ENCODE data around the gene SEMA4F.

Gene SEMA4F

DNA sequence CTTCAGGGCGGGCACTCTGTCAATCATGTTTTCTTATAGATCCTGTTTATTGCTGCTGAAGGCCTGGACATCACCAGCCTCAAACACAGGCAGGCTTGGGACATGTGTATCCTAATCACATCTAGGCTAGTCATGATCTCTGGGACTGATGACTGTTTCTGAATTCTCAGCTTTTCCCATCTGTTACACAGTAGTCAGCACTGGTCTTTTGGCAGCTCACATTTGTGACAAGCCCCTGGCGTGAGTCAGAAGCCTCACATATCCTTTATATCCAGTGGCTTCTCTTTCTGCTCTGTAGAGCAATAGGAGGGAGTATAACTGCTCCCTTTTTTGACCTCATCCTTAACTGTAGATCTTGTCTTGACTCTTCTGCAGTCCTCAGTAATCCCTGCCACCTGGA is 4.5 kb downstream of the SEMA4F start:
- no peak overlapping the region for H3K4me3 ChIP-seq (ENCODE audit: low read length)
- no peak for DNase-seq (ENCODE audit: low read depth, low spot score)

DNA sequence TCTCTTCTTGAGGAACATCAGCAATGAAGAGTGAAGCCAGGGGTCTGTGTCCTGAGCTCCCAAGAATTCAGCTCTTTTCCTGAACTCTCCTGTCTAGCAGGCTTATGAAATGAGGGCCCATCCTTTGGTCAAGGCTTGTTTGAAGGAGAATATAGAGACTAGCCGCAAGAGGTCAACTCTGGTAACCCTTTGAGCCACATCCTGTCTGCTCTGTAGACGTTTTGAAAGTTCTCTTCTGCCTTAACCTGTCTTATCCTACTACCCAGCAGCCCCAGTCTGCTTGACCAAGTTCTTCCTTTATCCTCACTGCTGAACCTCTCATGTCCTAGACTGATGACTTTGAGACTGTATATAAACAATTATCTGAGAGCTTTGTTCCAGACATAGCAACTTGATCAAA is 5.4 kb downstream of the SEMA4F start:
- no peak for DNase-seq (ENCODE audit: low read depth, low spot score)
- no peak overlapping the region for H3K4me3 ChIP-seq (ENCODE audit: low read length)

DNA sequence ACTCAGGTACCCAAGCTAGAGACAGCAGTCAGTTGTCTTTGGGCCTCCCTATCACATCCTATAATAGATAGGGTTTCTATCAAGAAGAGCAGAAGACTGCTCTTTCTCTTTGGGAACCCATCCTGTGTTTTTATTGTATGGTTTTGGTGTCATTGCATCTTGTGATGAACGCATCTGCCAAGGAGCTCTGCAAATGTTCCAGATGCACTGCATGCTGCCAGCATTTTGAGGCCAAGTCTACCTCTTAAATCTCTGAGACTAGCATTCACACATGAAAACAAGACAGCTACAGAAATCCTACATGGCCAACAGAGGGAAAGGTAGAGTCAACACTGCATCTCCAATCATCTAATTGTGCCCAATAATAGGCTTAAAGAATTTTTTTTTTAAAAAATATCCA is 14.0 kb downstream of the SEMA4F start:
- DNase-seq (ENCODE audit: low read depth, low spot score): no peak
- no peak overlapping the region for H3K4me3 ChIP-seq (ENCODE audit: low read length)

DNA sequence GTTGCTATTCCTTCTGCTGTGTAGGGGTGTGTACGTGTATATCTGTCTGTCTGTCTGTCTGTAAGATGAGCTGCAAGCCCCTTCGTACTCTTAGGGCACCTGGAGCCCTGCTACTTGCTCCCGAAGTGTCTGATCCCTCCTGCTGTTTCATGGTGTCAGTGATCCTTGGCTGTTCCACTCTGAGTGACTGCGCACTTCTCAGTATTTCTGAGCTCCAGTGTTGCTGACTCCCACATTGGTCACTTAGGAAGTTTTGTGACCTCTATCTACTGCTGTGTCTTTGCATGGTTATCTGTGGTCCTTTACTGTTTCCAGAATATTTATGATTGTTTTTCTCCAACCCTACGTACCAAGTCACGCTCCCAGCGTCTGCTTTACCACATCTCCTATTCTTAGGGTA is 16.2 kb downstream of the SEMA4F start:
- H3K4me3 ChIP-seq (ENCODE audit: low read length): no peak overlapping the region
- no peak for DNase-seq (ENCODE audit: low read depth, low spot score)

DNA sequence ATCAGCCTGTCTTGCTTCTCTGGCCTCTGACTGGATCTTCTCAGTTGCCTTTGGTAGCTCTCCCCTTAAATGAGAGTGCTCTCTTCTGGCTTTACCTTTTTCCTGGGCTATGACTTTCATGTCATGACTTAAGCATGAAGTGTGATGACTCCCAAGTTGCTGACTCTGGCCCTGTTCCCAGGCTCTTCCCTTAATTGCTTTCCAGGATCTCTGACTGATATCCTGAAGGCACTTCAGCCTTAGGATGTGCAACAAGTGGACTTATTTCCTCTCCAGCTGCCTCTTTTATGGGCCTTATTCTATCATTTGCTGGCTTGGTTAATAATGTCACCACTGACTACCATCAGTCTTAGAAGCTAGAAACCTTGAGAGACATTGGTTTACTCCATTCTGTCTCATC is 17.4 kb downstream of the SEMA4F start:
- H3K4me3 ChIP-seq (ENCODE audit: low read length): no peak overlapping the region
- DNase-seq (ENCODE audit: low read depth, low spot score): no peak

DNA sequence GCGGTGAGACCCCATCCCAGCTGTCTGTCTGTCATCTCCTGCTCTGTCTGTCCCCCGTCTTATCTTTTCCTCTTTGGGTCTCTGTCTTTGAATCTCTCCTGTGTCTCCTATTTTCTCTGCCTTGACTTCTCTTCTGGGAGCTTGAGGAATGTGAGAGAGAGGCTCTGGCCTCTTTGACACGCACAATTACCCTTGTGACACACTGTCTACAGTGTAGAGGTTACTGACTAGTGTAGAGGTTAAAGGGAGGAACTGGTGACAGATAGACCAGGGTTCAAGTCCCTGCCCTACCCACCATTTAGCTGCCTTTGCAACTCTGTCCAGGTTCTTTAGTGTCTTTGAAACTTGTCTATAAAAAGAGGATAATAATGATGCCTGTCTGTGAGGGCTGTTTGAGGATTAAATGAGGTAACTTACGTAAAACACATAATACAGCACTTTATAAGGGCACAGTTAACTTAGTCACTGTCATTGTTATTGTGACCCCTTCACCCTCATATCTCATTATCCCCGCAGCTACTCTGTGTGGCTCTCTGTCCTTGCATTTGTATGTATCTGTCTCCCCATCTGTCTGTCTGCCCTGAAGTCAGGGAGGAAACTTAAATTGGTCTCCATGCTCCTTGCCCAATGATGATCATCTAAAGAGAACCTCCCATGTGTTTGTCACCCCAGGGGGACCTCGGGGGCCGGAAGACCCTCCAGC is 19.9 kb downstream of the SEMA4F start:
- H3K4me3 ChIP-seq (ENCODE audit: low read length): no peak overlapping the region
- DNase-seq (ENCODE audit: low read depth, low spot score): no peak

DNA sequence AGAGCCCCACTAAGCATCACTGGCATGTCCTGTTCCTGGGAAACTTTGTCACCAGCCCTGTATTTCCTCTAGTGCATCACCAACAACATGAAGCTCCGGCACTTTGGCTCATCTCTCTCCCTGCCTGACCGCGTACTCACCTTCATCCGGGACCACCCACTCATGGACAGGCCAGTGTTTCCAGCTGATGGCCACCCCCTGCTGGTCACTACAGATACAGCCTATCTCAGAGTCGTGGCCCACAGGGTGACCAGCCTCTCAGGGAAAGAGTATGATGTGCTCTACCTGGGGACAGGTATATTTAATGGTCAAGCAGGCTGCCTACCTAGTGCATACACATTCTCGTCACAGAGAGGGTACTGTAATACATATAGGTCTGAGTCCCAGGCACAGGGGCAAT is 21.0 kb downstream of the SEMA4F start:
- no peak overlapping the region for H3K4me3 ChIP-seq (ENCODE audit: low read length)
- DNase-seq (ENCODE audit: low read depth, low spot score): no peak

DNA sequence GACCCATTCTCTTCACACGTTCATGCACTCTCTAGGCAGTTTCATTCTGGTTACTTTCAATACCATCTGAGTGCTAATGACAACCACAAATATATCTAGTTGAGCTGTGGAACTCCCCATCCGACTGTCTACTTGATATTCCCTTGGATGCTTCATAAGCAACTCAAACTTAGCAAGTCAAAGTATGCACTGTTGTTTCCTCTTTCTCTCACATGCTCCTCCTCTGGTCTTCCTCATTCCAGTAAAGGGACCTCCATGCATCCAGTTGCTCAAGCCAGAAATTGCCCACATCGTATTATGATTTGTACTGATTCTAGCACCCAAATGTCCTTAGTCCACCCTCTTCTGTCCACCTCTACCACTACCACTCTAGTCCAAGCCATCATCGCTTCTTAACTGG is 22.3 kb downstream of the SEMA4F start:
- no peak overlapping the region for H3K4me3 ChIP-seq (ENCODE audit: low read length)
- DNase-seq (ENCODE audit: low read depth, low spot score): no peak

DNA sequence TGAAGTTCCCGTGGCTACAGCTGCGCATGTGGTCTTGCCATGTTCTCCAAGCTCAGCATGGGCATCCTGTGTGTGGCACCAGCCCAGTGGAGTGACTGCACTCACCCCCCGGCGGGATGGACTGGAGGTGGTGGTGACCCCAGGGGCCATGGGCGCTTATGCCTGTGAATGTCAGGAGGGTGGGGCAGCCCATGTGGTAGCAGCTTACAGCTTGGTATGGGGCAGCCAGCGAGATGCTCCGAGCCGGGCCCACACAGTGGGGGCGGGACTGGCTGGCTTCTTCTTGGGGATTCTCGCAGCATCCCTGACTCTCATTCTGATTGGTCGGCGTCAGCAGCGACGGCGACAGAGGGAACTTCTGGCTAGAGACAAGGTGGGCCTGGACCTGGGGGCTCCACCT is 25.6 kb downstream of the SEMA4F start:
- H3K4me3 ChIP-seq (ENCODE audit: low read length): no peak overlapping the region

DNA sequence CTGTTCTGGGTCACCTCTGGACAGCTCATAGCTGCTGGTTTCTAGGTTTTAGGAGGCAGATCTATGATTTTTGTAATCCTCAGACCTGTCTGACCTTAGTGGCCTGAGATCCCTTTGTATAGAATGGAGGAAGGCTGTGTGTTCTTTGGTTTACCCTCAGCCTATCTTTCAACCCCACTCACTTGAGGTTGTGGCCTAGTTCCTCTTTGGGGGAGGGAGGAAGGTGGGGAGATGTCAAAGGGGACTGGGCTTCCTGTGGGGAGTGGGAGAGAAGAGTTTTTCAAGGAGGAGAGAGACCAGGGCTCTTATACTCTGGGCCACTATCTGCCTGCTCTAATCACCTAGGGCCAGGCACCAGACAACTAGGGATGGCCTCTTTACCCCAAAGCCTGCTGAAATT is 28.5 kb downstream of the SEMA4F start:
- no peak for DNase-seq (ENCODE audit: low read depth, low spot score)
- no peak overlapping the region for H3K4me3 ChIP-seq (ENCODE audit: low read length)

More for the DNA sequence above, 25.6 kb downstream of the SEMA4F start:
- no peak for DNase-seq (ENCODE audit: low read depth, low spot score)

DNA sequence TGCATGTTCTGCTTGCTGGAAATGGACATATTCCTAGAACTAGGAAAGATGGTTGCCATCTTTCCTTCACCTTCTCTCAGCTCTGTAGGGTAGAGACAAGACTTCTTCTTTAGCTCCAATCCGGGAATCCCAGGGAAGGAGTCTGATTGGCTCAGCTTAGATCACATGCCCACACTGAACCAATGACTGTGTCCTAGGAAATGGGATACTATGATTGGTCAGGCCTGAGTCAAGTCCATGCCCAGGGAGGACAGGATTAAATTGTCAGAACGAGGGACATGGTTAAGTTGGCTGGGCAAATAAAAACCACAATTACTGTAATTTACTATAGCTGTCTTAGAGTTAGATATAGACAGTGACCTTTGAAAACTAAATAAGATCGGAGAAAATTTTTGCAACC is 31.4 kb downstream of the SEMA4F start:
- DNase-seq (ENCODE audit: low read depth, low spot score): no peak
- H3K4me3 ChIP-seq (ENCODE audit: low read length): no peak overlapping the region

DNA sequence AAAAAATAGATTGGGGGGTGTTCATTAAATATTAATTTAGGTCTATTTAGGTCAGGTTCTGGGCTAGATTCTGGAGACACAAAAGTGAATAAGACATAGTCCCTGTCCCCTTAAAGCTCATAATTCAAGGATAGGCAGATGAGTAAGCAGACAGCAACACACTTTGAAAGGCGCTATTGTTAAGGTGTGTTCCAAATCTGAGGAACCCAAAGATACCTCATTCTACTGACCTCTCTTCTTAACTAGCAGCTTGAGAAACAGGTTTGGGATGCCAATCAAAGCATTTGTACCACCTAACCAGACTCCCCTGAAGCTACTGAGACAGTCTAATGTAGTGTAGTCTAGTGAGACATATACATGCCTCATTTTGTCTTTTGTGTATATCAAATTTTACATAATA is 34.8 kb downstream of the SEMA4F start:
- no peak for DNase-seq (ENCODE audit: low read depth, low spot score)
- H3K4me3 ChIP-seq (ENCODE audit: low read length): no peak overlapping the region

DNA sequence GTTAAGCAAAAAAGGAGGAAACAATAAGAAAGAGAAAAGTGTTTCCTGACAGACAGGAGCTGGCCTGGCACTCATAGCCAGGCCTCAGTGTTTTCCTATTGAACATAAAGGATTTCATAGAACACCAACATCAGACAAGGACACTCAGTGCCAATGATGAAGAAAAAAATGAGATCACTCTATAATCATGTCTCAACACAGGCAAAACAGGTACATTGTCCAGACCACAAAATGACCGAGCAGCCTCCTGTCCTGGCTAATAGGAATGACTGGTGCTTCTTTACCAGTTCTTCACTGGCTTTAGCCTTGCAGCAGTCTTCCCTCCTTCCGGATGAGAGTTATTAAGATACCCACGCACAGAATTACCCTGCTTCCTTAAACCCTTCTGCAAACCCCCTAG is 35.6 kb downstream of the SEMA4F start:
- no peak for DNase-seq (ENCODE audit: low read depth, low spot score)
- H3K4me3 ChIP-seq (ENCODE audit: low read length): no peak overlapping the region

DNA sequence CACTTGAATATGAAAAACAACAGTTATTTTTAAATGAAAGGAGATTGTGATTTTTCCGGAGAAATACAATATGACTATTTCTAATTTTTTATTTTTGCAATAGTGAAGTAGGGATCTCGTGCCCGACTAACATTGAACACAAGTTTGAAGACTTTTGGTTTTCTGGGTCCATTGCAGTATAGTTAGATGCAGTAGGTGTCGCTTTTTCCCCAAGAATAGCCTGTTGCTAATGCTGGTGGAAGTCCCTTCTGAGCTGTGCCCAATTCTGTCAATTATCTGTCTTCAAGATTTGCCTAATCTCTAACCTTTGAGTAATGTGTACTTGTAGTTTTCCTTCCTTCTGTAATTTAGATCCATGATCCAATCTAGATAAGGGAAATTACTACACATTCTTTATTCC is 36.5 kb downstream of the SEMA4F start:
- DNase-seq (ENCODE audit: low read depth, low spot score): peak; percentile 57

DNA sequence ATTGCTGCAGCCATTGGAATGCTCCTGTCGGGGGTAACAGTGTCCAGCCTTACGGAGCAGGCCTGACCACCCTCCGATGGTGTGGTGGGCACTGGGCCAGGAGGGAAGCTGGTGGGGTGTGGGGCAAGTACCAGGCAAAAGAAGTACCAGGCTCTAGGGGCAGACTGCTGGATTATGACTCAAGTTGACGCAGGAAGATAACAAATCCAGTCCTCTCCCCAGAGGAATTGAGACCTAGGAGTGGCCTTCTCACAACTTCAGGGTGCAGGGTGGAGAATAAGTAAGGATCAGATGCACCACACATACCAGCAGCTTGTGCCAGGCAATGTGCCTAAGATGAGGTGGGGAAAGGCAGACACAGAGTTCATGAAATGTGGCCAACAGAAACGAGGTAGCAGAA is 37.9 kb downstream of the SEMA4F start:
- H3K4me3 ChIP-seq (ENCODE audit: low read length): no peak overlapping the region
- DNase-seq (ENCODE audit: low read depth, low spot score): no peak

More for the DNA sequence above, 36.5 kb downstream of the SEMA4F start:
- H3K4me3 ChIP-seq (ENCODE audit: low read length): no peak overlapping the region

DNA sequence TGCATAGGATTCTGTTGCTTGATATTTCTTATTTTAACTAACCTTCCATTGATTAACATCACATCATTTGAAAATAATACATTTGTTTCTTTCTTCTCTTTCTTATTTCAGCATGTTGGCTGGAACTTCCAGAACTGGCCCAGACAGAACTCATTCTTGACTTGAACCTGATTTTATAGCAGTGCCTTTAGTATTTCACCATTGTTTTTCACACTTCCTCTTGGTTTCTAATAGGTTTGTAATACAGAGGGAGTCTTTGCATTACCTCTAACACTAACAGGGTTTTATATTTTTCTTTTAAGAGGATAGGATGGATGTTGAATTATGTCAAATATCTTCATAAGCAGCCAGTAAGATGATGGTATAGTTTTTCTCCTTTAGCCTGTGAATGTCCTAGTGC is 39.2 kb downstream of the SEMA4F start:
- H3K4me3 ChIP-seq (ENCODE audit: low read length): no peak overlapping the region
- no peak for DNase-seq (ENCODE audit: low read depth, low spot score)

DNA sequence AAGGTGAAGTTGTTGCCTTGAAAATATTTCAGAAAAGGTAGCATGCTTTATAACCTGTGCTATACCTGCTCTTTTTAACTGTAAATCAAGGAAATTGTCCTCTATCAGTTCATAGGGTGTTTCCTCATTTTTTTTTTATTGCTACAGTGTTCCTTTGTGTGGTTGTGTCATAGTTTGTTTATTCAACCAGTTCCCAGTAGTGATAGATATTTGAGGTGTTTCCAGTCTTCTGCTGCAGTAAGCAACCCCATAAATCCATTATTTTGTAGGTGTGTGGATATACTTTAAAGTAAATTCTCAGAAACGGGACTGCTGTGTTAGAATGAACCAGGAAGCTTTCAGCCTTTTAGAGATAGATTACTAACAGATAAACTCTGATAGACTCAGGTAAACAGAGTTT is 39.6 kb downstream of the SEMA4F start:
- H3K4me3 ChIP-seq (ENCODE audit: low read length): no peak overlapping the region
- no peak for DNase-seq (ENCODE audit: low read depth, low spot score)

DNA sequence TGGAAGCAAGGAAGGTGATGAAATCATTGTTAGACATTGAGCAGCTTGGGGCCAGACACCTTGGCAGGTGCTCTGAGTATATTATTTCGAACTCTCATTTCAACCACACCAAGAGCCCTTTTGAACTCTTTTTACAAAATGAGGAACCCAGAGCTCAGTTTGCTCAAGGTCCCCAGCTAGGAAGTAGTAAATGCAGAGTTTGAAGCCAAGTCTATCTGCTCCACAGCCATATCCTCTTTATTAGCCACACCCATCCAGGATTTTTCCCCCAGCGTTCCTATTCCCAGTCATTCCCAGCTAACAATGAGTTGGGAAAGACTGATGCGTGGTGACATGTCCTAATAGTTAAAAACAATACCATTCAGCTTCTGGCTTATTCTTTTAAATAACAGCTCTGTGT is 40.2 kb downstream of the SEMA4F start:
- H3K4me3 ChIP-seq (ENCODE audit: low read length): no peak overlapping the region
- DNase-seq (ENCODE audit: low read depth, low spot score): no peak

DNA sequence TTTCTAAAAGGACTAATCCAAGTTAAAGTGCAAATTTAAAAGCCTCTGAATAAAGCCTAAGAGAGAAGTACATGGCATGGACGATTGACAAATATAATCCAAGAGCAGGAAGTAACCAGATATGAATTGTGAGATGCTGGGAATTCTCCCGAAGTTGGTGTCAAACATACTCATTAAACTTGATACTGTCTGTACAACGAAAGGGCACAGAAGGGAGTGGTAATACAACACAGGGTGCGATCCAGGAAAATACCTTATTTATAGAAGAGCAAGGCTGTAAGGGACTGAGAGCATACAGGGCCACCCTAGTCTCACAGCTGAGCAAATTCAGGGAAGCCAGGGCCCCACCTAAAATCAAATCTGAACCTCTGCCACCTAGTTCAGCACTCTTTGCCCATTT is 41.6 kb downstream of the SEMA4F start:
- H3K4me3 ChIP-seq (ENCODE audit: low read length): no peak overlapping the region
- no peak for DNase-seq (ENCODE audit: low read depth, low spot score)

DNA sequence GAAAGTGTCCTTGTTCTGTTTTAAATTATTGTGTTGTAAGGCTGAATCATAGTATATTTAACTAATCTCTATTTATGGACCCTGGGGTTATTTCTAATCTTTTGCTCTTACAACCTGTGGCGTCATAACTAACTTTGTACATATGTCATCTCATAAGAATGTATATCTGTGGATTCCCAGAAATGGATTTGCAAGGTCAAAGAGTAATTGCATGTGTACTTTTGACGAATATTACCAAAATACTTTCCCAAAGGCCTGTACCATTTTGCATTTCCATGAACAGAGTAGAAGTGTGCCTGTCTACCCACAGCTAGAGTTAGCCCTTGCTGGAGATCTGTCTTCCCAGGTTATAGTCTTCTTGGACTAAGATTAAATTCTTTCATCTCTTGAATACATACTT is 42.8 kb downstream of the SEMA4F start:
- no peak overlapping the region for H3K4me3 ChIP-seq (ENCODE audit: low read length)
- no peak for DNase-seq (ENCODE audit: low read depth, low spot score)

DNA sequence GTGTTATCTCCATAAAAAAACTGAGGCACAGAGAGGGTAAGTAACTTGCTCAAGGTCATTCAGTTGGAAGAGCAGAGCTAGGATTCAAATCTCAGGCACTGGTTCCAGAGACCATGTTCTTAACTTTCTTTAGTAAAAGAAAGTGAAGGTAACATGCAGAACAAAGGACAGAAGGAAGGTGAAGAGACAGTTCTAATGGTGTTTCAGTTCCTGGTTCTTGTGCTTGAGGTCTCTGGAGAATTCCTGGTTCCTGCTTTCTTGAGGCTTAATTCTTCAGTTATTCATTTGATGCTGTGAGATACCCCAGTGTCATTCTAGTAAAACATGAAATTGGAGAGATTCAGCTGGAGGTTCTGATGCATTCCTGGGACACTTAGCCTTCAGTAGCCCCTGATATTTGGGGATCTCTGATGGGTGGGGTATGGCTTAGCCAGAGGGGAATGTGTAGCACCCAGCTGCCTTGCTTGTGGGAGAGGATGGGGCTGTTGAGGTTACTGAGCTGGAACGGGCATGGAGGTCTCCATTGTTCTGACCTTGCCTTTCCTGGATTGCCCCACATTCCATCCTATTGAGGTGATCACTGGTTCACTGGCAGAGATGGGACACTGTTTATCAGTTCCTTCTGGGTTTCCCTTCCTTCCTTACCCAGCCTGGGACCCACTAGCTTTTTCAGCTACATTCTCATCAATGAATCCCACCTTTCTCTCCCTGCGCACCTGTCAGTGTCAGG is 46.8 kb downstream of the SEMA4F start:
- H3K4me3 ChIP-seq (ENCODE audit: low read length): no peak overlapping the region
- no peak for DNase-seq (ENCODE audit: low read depth, low spot score)

Data from Jurkat, Clone E6-1 (cell line).